ENCODE results near the gene COL26A1. TPM values are rescaled to one million over a fixed set of nuclear protein-coding genes. Genes with fewer than 3 reads are reported as not detected.

Gene COL26A1
- polyA plus RNA-seq, 1 donor (not counting 4 experiments of a cell fraction or from before 2014, with no cell fraction given), result not detected

DNA sequence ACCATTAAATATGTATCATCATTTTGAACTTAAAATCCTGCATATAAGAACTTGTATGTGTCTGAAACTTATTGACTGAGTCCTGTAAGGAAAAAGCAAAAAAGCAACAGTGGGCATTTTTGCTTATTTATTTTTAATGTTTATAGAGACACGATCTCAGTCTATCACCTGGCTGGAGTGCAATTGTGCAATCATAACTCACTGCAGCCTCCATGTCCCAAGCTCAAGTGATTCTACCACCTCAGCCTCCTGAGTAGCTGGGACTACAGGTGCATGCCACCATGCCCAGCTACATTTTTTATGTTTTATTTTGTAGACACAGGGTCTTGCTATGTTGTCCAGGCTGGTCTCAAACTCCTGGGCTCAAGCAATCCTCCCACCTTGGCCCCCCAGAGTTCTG lies 234.2 kb downstream of the COL26A1 start:
- Histone ChIP-seq H3K79me2 (ENCODE audit: control insufficient read depth, insufficient read depth, low read length) (no peaks in the 10 kb centered on the region), H2AFZ (ENCODE audit: control insufficient read depth, low read length) (no peak overlapping the region), H4K20me1 (ENCODE audit: control insufficient read depth, extremely low read depth, insufficient read depth, low read length) (no peaks in the 10 kb centered on the region), H3K9me1 (ENCODE audit: control insufficient read depth, extremely low read depth, insufficient read depth, low read length) (no peaks in the 10 kb centered on the region), H3K9me3 (ENCODE audit: control insufficient read depth, low read depth, low read length) (no peaks in the 10 kb centered on the region), H3K4me3 (ENCODE audit: control insufficient read depth in 2 of 3, extremely low read depth in 1 of 3, insufficient read depth in 2 of 3, low read depth in 1 of 3, low read length in 3 of 3) (no peak overlapping the region), H3K36me3 (ENCODE audit: control insufficient read depth in 2 of 2, extremely low read depth in 1 of 2, insufficient read depth in 2 of 2, low read length in 2 of 2) (no peaks in the 10 kb centered on the region), H3K4me1 (ENCODE audit: control insufficient read depth, extremely low read depth, insufficient read depth, low read length) (no peaks in the 10 kb centered on the region), H3K9ac (ENCODE audit: control insufficient read depth, extremely low read depth, insufficient read depth, low read length) (no peak overlapping the region), H3K4me2 (ENCODE audit: control insufficient read depth, extremely low read depth, insufficient read depth, low read depth, low read length) (no peak overlapping the region), H3K27ac (ENCODE audit: control insufficient read depth, insufficient read depth, low read length) (no peak overlapping the region), H3K27me3 (ENCODE audit: control insufficient read depth, extremely low read depth, insufficient read depth, low read length) (no peaks in the 10 kb centered on the region)
- dilution Hi-C loops (cut with MboI; ENCODE audit: extremely low pct_ligation_motif_present, low sequenced_read_pairs), result no loop called here
- no peak for DNase-seq (ENCODE audit: low read depth, low spot score)
- no peak for FAIRE-seq
- TF ChIP-seq, protein P1, sequence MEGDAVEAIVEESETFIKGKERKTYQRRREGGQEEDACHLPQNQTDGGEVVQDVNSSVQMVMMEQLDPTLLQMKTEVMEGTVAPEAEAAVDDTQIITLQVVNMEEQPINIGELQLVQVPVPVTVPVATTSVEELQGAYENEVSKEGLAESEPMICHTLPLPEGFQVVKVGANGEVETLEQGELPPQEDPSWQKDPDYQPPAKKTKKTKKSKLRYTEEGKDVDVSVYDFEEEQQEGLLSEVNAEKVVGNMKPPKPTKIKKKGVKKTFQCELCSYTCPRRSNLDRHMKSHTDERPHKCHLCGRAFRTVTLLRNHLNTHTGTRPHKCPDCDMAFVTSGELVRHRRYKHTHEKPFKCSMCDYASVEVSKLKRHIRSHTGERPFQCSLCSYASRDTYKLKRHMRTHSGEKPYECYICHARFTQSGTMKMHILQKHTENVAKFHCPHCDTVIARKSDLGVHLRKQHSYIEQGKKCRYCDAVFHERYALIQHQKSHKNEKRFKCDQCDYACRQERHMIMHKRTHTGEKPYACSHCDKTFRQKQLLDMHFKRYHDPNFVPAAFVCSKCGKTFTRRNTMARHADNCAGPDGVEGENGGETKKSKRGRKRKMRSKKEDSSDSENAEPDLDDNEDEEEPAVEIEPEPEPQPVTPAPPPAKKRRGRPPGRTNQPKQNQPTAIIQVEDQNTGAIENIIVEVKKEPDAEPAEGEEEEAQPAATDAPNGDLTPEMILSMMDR (optimal IDR thresholded peaks at IDR 0.05 in 1 of 3, IDR thresholded peaks at IDR 0.05 in 1 of 3, conservative IDR thresholded peaks at IDR 0.05 in 1 of 3; ENCODE audit: extremely low read depth in 1 of 3, insufficient read depth in 2 of 3, low read length in 3 of 3), result no peak
- TF ChIP-seq EZH2 (IDR thresholded peaks at IDR 0.05; ENCODE audit: low read length), result no peak

DNA sequence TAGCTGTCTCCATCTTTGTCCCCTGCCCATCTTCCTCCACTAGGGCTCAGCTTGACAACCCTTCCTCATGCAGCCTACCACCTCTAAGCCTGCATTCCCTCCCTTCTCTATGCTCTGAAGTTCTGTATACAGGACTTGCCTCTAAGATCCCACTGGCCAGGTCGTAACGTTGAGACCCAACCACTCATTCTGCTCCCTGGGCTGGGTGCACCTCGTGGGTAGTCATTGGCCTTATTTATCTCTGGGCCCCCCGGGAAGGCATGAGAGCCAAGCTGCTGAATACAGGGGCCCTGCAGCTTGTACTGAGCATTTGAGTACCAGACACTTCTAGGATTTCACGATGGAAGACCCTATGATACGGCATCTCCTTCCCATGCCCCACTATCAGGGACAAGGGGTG lies 235.3 kb downstream of the COL26A1 start:
- no peak for FAIRE-seq
- H3K9me1 ChIP-seq (ENCODE audit: control insufficient read depth, extremely low read depth, insufficient read depth, low read length), result no peaks in the 10 kb centered on the region
- no peak overlapping the region for H3K4me2 ChIP-seq (ENCODE audit: control insufficient read depth, extremely low read depth, insufficient read depth, low read depth, low read length)
- H3K9ac ChIP-seq (ENCODE audit: control insufficient read depth, extremely low read depth, insufficient read depth, low read length), result no peak overlapping the region
- no peaks in the 10 kb centered on the region for H3K27me3 ChIP-seq (ENCODE audit: control insufficient read depth, extremely low read depth, insufficient read depth, low read length)
- no peak overlapping the region for H3K4me3 ChIP-seq (ENCODE audit: control insufficient read depth in 2 of 3, extremely low read depth in 1 of 3, insufficient read depth in 2 of 3, low read depth in 1 of 3, low read length in 3 of 3)
- dilution Hi-C loops (cut with MboI; ENCODE audit: extremely low pct_ligation_motif_present, low sequenced_read_pairs), result no loop called here
- no peaks in the 10 kb centered on the region for H3K36me3 ChIP-seq (ENCODE audit: control insufficient read depth in 2 of 2, extremely low read depth in 1 of 2, insufficient read depth in 2 of 2, low read length in 2 of 2)
- TF ChIP-seq, protein P1 (optimal IDR thresholded peaks at IDR 0.05 in 1 of 3, IDR thresholded peaks at IDR 0.05 in 1 of 3, conservative IDR thresholded peaks at IDR 0.05 in 1 of 3; ENCODE audit: extremely low read depth in 1 of 3, insufficient read depth in 2 of 3, low read length in 3 of 3), result no peak
- TF ChIP-seq EZH2 (IDR thresholded peaks at IDR 0.05; ENCODE audit: low read length), result no peak
- no peaks in the 10 kb centered on the region for H3K79me2 ChIP-seq (ENCODE audit: control insufficient read depth, insufficient read depth, low read length)
- no peak overlapping the region for H3K27ac ChIP-seq (ENCODE audit: control insufficient read depth, insufficient read depth, low read length)
- no peaks in the 10 kb centered on the region for H3K9me3 ChIP-seq (ENCODE audit: control insufficient read depth, low read depth, low read length)
- H2AFZ ChIP-seq (ENCODE audit: control insufficient read depth, low read length), result no peak overlapping the region
- no peaks in the 10 kb centered on the region for H4K20me1 ChIP-seq (ENCODE audit: control insufficient read depth, extremely low read depth, insufficient read depth, low read length)
- no peaks in the 10 kb centered on the region for H3K4me1 ChIP-seq (ENCODE audit: control insufficient read depth, extremely low read depth, insufficient read depth, low read length)
- DNase-seq (ENCODE audit: low read depth, low spot score), result no peak

Data from keratinocyte (primary cell).